ENCODE results near the gene ANK3.
"Not testable (repeated sequence)": the region's sequence is repeated elsewhere in the genome, so short reads cannot be mapped to it uniquely, and the experiment has no call there.

ANK3 gene

GRCh38 chr10:60299961-60300883 lies 89.5 kb downstream of the ANK3 start:
- DNase-seq = no peak

- no peak for DNase-seq
Measured at GRCh38 chr10:60299390-60299778, 90.3 kb downstream of the ANK3 start.

- no peak for DNase-seq
Measured at GRCh38 chr10:60298408-60299389, 91.0 kb downstream of the ANK3 start.

GRCh38 chr10:60296073-60296472 lies 93.6 kb downstream of the ANK3 start:
- DNase-seq = no peak

- no peak for DNase-seq
Measured at GRCh38 chr10:60295028-60295937, 94.4 kb downstream of the ANK3 start.

GRCh38 chr10:60293581-60294175 lies 96.0 kb downstream of the ANK3 start:
- no peak for DNase-seq

GRCh38 chr10:60292998-60293397 lies 96.7 kb downstream of the ANK3 start:
- DNase-seq = no peak

- DNase-seq = not testable (repeated sequence)
Measured at GRCh38 chr10:60292536-60292935, 97.1 kb downstream of the ANK3 start.

GRCh38 chr10:60291344-60291930 lies 98.2 kb downstream of the ANK3 start:
- DNase-seq = peak; percentile 0

- DNase-seq = no peak
Measured at GRCh38 chr10:60290558-60290957, 99.1 kb downstream of the ANK3 start.

- no peak for DNase-seq
Measured at GRCh38 chr10:60289800-60290199, 99.9 kb downstream of the ANK3 start.

GRCh38 chr10:60288256-60288655 lies 101.4 kb downstream of the ANK3 start:
- DNase-seq = no peak

- DNase-seq = no peak
Measured at GRCh38 chr10:60286559-60286958, 103.1 kb downstream of the ANK3 start.

- DNase-seq = no peak
Measured at GRCh38 chr10:60283397-60283796, 106.3 kb downstream of the ANK3 start.

GRCh38 chr10:60282771-60283353 lies 106.8 kb downstream of the ANK3 start:
- peak; percentile 97 for DNase-seq

- DNase-seq = no peak
Measured at GRCh38 chr10:60281792-60282353, 107.8 kb downstream of the ANK3 start.

GRCh38 chr10:60281331-60281730 lies 108.3 kb downstream of the ANK3 start:
- peak; percentile 28 for DNase-seq

GRCh38 chr10:60280475-60280874 lies 109.2 kb downstream of the ANK3 start:
- no peak for DNase-seq

GRCh38 chr10:60277656-60278055 lies 112.0 kb downstream of the ANK3 start:
- DNase-seq = no peak

- no peak for DNase-seq
Measured at GRCh38 chr10:60276232-60276631, 113.4 kb downstream of the ANK3 start.

All from MV-4-11 (cell line).